ENCODE measurements around the gene SHMT2.

DNA sequence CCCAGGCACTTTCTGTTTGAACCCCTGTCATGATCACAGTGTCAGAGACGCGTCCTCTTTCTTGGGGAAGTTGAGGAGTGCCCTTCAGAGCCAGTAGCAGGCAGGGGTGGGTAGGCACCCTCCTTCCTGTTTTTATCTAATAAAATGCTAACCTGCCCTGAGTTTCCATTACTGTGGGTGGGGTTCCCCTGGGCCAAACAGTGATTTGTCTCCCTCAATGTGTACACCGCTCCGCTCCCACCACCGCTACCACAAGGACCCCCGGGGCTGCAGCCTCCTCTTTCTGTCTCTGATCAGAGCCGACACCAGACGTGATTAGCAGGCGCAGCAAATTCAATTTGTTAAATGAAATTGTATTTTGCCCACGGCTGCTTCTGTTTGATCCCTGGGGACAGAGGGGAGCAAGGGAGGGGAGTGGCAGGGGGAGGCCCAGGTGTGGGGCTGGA, 5.1 kb downstream of the SHMT2 start:
- TF ChIP-seq, protein P1, sequence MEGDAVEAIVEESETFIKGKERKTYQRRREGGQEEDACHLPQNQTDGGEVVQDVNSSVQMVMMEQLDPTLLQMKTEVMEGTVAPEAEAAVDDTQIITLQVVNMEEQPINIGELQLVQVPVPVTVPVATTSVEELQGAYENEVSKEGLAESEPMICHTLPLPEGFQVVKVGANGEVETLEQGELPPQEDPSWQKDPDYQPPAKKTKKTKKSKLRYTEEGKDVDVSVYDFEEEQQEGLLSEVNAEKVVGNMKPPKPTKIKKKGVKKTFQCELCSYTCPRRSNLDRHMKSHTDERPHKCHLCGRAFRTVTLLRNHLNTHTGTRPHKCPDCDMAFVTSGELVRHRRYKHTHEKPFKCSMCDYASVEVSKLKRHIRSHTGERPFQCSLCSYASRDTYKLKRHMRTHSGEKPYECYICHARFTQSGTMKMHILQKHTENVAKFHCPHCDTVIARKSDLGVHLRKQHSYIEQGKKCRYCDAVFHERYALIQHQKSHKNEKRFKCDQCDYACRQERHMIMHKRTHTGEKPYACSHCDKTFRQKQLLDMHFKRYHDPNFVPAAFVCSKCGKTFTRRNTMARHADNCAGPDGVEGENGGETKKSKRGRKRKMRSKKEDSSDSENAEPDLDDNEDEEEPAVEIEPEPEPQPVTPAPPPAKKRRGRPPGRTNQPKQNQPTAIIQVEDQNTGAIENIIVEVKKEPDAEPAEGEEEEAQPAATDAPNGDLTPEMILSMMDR (conservative IDR thresholded peaks at IDR 0.05; ENCODE audit: low read depth in 2 of 2): no peak
- no peak for TF ChIP-seq POLR2AphosphoS5 (IDR thresholded peaks at IDR 0.05; ENCODE audit: low read depth)
- TF ChIP-seq CREB1 (CRISPR knock-in tag; IDR thresholded peaks at IDR 0.05; ENCODE audit: low read depth): no peak
- no peak for TF ChIP-seq EZH2phosphoT487 (IDR thresholded peaks at IDR 0.05; ENCODE audit: unreplicated experiment)
- no peak for TF ChIP-seq EZH2 (IDR thresholded peaks at IDR 0.05; ENCODE audit: low read depth, unreplicated experiment)
- no peak for TF ChIP-seq JUNB (IDR thresholded peaks at IDR 0.05; ENCODE audit: unreplicated experiment)
- TF ChIP-seq, protein P2, sequence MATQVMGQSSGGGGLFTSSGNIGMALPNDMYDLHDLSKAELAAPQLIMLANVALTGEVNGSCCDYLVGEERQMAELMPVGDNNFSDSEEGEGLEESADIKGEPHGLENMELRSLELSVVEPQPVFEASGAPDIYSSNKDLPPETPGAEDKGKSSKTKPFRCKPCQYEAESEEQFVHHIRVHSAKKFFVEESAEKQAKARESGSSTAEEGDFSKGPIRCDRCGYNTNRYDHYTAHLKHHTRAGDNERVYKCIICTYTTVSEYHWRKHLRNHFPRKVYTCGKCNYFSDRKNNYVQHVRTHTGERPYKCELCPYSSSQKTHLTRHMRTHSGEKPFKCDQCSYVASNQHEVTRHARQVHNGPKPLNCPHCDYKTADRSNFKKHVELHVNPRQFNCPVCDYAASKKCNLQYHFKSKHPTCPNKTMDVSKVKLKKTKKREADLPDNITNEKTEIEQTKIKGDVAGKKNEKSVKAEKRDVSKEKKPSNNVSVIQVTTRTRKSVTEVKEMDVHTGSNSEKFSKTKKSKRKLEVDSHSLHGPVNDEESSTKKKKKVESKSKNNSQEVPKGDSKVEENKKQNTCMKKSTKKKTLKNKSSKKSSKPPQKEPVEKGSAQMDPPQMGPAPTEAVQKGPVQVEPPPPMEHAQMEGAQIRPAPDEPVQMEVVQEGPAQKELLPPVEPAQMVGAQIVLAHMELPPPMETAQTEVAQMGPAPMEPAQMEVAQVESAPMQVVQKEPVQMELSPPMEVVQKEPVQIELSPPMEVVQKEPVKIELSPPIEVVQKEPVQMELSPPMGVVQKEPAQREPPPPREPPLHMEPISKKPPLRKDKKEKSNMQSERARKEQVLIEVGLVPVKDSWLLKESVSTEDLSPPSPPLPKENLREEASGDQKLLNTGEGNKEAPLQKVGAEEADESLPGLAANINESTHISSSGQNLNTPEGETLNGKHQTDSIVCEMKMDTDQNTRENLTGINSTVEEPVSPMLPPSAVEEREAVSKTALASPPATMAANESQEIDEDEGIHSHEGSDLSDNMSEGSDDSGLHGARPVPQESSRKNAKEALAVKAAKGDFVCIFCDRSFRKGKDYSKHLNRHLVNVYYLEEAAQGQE (IDR thresholded peaks at IDR 0.05; ENCODE audit: unreplicated experiment): no peak
- no peak for TF ChIP-seq ZNF114 (CRISPR knock-in tag; IDR thresholded peaks at IDR 0.05)
- TF ChIP-seq STAT1 (IDR thresholded peaks at IDR 0.05; ENCODE audit: unreplicated experiment): no peak
